GM21360 (cell line): Measurements from ENCODE around the gene FAM174C.

Experiments used
- ATAC-seq: cut with Tn5 transposase; IDR thresholded peaks from one replicate; pipeline ENCODE4 v1.9.1; 2021; ENCODE audit warnings: mild to moderate bottlenecking, moderate library complexity; ENCODE audit not compliant: unreplicated experiment

Gene FAM174C

DNA sequence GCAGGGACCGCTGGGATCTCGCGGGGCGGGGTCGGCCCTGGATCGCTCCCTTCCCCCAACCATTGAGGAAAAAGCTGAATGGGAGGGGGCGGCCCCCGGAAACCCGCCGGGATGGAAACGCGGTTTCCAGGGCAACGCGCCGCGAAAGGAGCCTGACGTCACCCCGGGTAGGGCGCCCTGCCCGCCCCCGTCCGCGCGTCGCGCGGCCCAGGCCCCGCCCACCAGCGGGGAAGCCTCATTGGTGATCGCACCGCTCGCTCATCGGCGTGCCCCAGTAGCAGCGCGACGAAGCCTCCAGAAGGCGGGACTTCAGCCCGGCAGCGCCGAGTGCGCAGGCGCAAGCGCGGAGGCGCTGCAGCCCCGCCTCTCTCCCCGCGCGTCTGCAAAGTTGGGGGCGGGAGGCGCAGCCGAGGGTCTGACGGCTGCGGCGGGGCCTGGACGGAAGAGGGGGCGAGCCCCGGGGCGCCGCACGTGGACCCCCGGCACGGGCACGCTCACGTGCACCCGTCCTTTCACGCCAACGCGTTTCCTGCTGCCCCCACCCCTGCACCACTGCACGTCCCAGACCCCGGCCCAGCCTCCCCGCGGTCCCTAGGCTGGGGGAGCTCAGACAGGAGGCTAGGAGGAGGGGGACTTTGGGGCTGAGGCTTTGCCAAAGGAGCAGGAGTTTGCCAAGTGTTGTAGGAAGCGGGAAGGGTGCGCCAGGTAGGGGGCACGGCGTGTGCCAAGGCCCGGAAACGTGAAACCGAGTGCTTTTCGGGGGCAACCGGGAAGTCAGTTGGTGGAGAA, 14.4 kb upstream of the FAM174C start:
- ATAC-seq, result peak; percentile 51

DNA sequence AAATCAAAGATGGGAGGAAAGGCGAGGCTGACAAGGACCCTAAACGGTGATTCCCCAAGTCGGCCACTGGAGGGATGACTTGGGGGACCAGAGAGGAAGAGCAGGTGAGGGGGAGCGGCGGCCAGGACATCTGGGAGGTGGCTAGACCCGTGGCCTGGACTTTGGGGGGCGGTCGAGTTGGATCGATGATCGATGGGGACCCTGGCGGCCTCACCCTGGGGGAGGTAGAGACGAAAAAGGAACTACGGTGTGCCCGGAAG, 13.9 kb upstream of the FAM174C start:
- no peak for ATAC-seq

DNA sequence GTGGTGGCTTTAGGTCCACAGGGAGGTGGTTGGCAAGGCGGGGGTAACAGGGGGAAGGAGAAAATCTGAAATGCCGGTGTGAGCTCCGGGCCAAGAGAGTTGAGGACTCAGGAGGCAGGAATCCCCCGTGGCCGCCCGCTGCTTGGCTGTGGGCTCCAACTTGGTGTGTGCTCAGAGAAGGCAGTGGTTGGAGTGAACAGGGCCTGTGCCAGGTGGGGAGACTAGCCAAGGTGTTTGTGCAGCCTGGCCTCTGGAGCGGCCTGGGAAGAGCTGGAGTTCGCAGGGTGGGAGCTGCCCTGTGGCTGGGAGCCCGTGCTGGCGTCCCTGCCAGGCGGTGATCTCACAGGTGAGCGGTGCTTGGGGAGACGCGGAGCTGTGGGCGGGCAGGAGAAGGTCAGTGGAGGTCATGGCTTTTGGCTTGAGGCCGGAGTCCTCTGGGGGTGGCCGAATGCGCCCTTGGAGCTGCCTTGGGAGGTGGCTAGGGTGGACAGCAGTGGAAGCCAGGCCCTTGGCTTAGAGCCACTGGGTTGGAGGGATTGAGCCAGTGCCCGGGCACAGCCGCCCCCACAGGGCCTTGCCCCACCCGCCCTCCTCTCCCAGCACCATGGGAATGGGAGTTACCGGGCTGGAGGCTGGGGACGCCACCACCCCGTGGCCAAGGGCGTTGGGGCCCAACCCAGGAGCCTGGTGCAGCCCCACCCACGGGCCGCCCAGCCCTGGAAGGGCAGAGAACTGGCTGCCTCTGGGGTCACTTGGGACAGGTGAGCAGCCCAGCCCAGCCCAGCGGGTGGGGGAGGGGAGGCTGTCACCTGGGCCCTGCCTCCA, 13.3 kb upstream of the FAM174C start:
- no peak for ATAC-seq

- ATAC-seq, result no peak
Observed at GRCh38 chr19:1262623-1263123, 12.7 kb upstream of the FAM174C start.

DNA sequence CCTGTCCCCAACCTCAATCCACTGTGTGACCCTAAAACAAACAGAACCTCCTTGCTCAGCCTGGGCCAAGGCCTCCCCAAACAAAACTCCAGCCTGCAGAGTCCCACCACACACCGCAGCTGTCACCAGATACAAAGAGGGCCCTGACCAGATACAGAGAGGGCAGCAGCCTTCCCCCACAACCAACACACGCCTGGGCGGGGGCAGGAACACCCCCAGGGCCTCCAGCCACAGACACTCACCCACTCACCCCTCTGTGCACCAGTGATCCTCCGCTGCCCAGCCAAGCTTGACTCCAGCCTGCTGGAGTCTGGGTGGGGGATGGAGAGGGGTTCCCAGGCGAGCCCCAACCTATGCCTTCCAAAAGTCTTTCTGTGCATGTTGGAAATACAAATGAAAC, 12.1 kb upstream of the FAM174C start:
- ATAC-seq, result no peak

DNA sequence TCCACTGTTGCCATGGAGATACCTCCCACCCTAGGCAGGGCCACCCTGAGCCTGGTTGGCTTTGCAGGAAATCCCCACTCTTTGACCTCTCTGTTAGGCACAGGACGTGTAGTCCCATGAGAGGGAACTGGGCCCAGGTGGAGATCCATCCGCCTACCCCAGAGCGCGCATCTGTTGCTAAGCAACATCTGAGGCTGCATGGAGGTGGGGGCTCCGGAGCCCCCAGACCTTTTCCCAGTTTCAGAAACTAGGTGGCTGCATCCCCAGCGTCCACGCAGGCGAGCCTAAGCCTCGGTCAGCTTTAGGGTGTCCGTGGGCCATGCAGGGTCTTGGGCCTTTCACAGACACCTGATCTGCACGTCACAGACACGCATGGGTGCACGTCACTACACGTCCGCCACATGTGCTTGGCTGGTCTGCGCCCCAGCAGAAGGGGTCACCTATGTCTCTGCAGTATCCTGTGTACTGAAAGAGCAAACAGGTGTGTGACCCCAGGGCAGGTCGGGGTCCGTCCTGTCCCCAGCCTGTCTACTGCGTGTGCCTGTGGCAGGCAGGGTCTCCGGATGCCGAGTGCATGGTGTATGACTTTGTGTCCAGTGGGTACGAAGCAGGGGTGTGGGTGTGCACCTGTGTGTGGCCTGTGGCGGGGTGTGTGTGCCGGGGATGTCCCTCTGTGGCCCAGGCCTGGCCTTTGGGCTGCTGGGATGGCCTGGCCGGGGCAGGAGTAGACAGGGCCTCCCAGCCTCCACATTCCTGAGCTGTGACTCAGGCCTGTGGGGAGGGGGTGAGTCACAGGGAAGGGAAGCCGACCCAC, 10.3 kb upstream of the FAM174C start:
- ATAC-seq, result no peak

- peak; percentile 0 for ATAC-seq
Observed at GRCh38 chr19:1265615-1266128, 9.7 kb upstream of the FAM174C start.

DNA sequence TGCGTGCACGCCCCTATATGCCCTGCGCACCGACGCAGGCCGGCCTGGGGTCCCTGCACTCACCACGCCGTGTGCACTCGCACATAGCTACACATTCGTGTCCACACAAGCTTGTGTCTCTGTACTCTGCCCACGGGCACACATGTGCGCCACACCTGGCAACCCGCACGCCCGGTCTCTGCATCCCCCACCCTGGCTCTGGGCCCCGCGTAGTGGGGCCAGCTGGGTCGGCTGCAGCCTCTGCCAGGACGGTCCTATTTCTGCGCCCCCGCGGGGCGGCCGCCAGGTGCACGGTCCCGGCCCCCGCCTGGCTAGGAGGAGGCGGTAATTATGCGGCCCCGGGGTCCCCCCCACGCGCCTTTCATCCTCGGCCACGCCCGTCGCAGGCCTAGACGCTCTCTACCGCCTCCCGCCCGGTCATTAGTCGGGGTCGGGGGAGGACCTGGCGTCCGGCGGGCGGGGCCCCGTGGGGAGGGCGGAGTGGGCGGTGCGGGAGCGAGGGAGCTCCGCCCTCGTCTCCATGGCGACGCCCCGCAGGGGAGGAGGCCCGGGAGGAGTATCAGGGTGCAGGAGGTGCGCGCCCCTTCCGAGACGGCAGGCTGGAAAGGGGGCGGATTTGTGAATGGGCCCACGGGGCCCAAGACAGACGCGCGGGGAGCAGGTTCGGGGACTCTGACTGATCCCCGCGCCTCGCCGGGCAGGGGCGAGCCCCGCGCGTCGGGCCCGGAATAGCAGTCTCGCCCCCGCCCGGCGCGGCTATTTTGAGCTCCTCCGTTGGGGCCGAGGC, 9.0 kb upstream of the FAM174C start:
- peak; percentile 23 for ATAC-seq

GRCh38 chr19:1266916-1267476, 8.3 kb upstream of the FAM174C start:
- ATAC-seq, result peak; percentile 3

GRCh38 chr19:1267477-1268225, 7.7 kb upstream of the FAM174C start:
- no peak for ATAC-seq

DNA sequence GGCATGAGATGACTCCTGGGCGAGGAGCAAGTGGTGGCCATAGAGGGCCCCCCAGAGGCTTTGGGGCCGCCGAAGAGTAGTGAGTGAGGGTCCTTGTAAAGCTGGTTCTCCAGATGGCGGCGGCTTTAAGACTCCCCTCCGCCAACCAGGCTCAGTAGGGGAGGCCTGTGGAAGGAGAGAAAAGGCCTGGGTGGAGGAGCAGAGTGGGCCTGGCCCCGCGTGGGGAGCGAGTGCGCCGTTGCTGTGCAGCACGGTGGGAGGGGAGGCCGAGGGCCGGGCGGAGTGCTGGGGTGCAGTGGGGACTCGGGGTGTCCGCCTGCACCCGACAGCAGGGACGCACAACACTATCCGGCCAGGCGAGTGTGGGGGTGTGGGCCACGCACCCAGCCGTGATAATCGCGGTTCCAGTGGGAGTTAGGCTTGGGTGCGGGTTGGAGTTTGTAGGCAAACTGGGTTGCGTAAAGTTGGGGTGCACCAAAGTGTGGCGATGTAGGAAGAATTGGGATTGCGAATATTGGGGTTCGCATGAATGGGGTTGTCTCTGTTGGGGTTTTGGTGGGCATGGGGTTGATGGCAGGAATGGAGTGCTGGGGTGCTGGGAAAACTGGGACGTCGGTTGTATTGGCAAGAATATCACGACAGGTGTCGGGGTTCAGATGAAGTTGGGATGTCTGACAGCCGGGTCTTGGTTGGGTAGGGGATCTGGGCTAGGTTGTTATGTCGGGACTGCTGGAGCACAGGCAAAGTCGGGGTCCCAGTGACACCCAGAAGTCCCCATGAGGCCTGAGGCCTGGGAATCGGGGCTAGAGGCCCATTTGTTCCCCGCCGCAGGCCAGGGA, 6.9 kb upstream of the FAM174C start:
- no peak for ATAC-seq

DNA sequence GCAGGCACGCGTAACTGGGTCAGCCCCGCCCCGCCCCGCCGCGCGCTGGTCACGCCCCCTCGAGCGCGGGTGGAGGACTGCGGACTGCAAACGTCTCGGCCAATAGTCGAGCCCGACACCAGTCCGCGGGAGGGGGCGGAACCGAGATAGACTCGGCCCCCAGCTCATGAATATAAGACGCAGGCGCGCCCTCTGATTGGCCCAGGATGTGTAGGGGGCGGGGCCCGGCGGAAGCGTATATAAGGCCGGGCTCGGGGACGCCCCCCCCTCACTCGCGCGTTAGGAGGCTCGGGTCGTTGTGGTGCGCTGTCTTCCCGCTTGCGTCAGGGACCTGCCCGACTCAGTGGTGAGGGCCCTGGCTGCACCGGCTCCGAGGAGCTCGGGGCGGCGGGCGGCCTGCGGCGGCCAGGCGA, 6.3 kb upstream of the FAM174C start, which contains the start of gene CIRBP:
Gene CIRBP (plus strand): TSS at position 268 of the 413 bp plus-strand sequence. CDS start 1,602 bp downstream, outside the sequence.
- peak; percentile 44 for ATAC-seq

DNA sequence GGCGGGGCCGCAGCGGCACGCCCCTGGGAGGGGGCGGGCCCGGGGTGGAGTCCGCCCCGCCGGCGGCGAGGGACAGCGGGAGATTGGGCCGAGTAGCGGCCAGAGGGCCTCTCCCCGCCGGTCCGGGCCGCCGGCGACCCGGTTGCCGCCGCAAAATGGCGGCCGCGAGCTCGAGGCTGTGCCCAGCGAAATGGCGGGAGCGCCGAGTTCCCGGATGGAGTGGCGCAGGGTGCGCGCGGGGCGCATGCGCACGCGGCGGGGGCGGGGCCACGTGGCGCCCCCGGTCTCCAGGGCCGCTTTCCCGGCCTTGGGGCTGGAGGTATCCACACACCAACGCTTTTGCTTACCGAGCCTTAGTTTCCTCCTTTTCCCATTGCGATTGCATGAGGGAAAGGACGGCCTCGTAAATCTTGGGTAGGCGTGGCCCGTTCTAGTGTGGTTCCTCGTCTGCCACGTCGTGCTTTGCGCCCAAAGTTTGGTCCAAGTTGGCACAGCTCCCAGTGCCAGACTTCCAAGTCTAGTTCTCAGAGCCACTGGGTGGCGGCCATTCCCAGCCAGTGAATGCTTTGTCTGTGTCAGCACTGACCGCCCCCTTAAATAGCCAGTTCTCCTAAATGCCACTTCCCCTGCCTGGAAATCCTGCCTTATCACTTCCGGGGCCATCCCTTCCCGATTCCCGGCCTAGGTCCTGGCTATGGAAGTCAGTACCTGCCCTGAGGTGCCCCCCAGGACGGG, 5.7 kb upstream of the FAM174C start:
- ATAC-seq, result peak; percentile 13

GRCh38 chr19:1270213-1270853, 5.0 kb upstream of the FAM174C start:
- ATAC-seq, result no peak

DNA sequence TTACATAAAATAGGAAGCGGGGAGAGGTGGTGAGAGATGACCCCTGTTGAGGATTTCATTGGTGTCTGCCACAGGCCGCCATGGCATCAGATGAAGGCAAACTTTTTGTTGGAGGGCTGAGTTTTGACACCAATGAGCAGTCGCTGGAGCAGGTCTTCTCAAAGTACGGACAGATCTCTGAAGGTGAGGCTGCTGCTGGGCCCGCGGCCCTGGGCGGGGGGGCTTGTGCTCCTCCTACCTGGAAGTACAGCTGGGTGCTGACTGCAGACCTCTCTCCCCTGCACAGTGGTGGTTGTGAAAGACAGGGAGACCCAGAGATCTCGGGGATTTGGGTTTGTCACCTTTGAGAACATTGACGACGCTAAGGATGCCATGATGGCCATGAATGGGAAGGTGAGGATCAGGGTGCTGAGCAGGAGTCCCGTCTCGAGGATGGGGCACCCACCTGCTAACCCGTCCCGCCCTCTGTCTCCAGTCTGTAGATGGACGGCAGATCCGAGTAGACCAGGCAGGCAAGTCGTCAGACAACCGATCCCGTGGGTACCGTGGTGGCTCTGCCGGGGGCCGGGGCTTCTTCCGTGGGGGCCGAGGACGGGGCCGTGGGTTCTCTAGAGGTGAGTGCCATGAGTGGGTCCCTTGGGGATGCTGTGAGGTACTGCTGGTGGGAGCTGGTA, 4.3 kb upstream of the FAM174C start:
- no peak for ATAC-seq
